ENCODE measurements around the gene DAP3. TPM values are rescaled to one million over a fixed set of nuclear protein-coding genes. Genes with fewer than 3 reads are reported as not detected.

Gene DAP3
- total and polyA plus RNA-seq, 2 of the 8 experiments (the other 6 are each of a cell fraction or from before 2014, with no cell fraction given): 66.3 to 87.1 TPM

- DNase-seq (ENCODE audit: low read depth in 1 of 2, low spot score in 2 of 2) (no peak), FAIRE-seq (no peak)
- H2AFZ ChIP-seq (ENCODE audit: low read length): no peak overlapping the region
- H4K20me1 ChIP-seq (replicated peaks in 1 of 2; ENCODE audit: control insufficient read depth in 1 of 2, insufficient read depth in 2 of 2, low read length in 2 of 2): no peaks in the 10 kb centered on the region
- H3K79me2 ChIP-seq (ENCODE audit: control insufficient read depth in 1 of 2, insufficient read depth in 2 of 2, low read length in 2 of 2): peaks cover 8 to 96% of the 10 kb centered on the region in 2 experiments; a peak in 3 of 4 replicates
- peaks cover 3% of the 10 kb centered on the region in 2 experiments for H3K9me3 ChIP-seq (ENCODE audit: insufficient read depth in 2 of 2, low read depth in 1 of 2, low read length in 1 of 2)
- no peak overlapping the region for H4K91ac ChIP-seq (replicated peaks; ENCODE audit: insufficient read length, low read length)
- no peak overlapping the region for H3K27ac ChIP-seq (ENCODE audit: low read depth, low read length)
- WGBS, 2 experiments (ENCODE audit: extremely low coverage in 1 of 2, insufficient coverage in 1 of 2, insufficient read length in 1 of 2, insufficient replicate concordance in 2 of 2, low coverage in 1 of 2, low lambda C conversion rate in 2 of 2, missing lambda C conversion rate in 1 of 2): 96% methylated on average over 4 of the region's 4 CpGs; no CpG with 5 or more reads in 1 of the 2 experiments
- peaks cover 8% of the 10 kb centered on the region for H3K79me1 ChIP-seq (ENCODE audit: low read depth, low read length)
- CTCF ChIA-PET (ENCODE audit: partially characterized antibody): no interaction called here
- no peaks in the 10 kb centered on the region for H3K27me3 ChIP-seq (replicated peaks in 1 of 4; ENCODE audit: control insufficient read depth in 3 of 4, extremely low read depth in 1 of 4, insufficient read depth in 3 of 4, low read length in 3 of 4)
- no peak overlapping the region for H3K56ac ChIP-seq (replicated peaks; ENCODE audit: insufficient read length, low read depth, low read length)
- no peaks in the 10 kb centered on the region for H3K23me2 ChIP-seq (ENCODE audit: low read depth, low read length)
- no peak overlapping the region for H2AK5ac ChIP-seq (ENCODE audit: low read depth, low read length)
- no peak overlapping the region for H3K18ac ChIP-seq (ENCODE audit: extremely low read depth, low read length)
- no peak overlapping the region; the same call in 1 of the 2 replicates for H2BK12ac ChIP-seq (ENCODE audit: low read depth, low read length)
- peaks cover 0 to 32% (median 8%) of the 10 kb centered on the region in 4 experiments; a peak in 3 of 8 replicates for H3K36me3 ChIP-seq (ENCODE audit: control insufficient read depth in 2 of 4, insufficient read depth in 4 of 4, low read length in 3 of 4)
- H2BK5ac ChIP-seq (ENCODE audit: low read depth, low read length): no peak overlapping the region
- H3K4me1 ChIP-seq (replicated peaks in 1 of 4; ENCODE audit: control insufficient read depth in 3 of 4, insufficient read depth in 4 of 4, low read length in 3 of 4): peaks cover 0 to 3% (median under 1%) of the 10 kb centered on the region in 4 experiments; a peak in 2 of 7 replicates
- no peak overlapping the region for H2BK15ac ChIP-seq (ENCODE audit: low read length)
- H3K9ac ChIP-seq (replicated peaks in 1 of 4; ENCODE audit: extremely low read depth in 1 of 4, low read depth in 3 of 4, low read length in 3 of 4): no peak overlapping the region
- no peak overlapping the region for H3K4me2 ChIP-seq (ENCODE audit: insufficient read depth in 1 of 2, low read depth in 2 of 2, low read length in 2 of 2)
- H3K14ac ChIP-seq (ENCODE audit: insufficient read length): no peak overlapping the region
- H4K5ac ChIP-seq (ENCODE audit: insufficient read length, low read depth, low read length): no peak overlapping the region
- no peak overlapping the region for H3K23ac ChIP-seq (ENCODE audit: insufficient read length)
- POLR2A ChIA-PET (ENCODE audit: partially characterized antibody): interaction anchor here (1.2 kb wide), 1 partner anchor 10 kb away, joined by 3 read pairs; no protein-coding TSS in a partner anchor
- H3K4ac ChIP-seq (replicated peaks; ENCODE audit: insufficient read length, low read depth, low read length): no peak overlapping the region
- H4K8ac ChIP-seq (ENCODE audit: extremely low read depth, insufficient read depth, low read length): no peak overlapping the region
- H3K4me3 ChIP-seq (ENCODE audit: extremely low read depth in 1 of 4, insufficient read depth in 2 of 4, low read depth in 3 of 4, low read length in 4 of 4): no peak overlapping the region
- no peak overlapping the region for H2BK120ac ChIP-seq (replicated peaks; ENCODE audit: low read depth, low read length)
- H2BK20ac ChIP-seq (ENCODE audit: low read length): no peak overlapping the region
- TF ChIP-seq RBBP5 (IDR thresholded peaks at IDR 0.05; ENCODE audit: borderline replicate concordance, low read depth, low read length): no peak
- TF ChIP-seq EP300 (IDR thresholded peaks at IDR 0.05; ENCODE audit: borderline replicate concordance in 1 of 2, low read depth in 2 of 2, low read length in 2 of 2): no peak
- TF ChIP-seq CBX5 (IDR thresholded peaks at IDR 0.05; ENCODE audit: low read depth, low read length): no peak
- no peak for TF ChIP-seq KDM5A (IDR thresholded peaks at IDR 0.05; ENCODE audit: low read length)
- TF ChIP-seq NANOG (IDR thresholded peaks at IDR 0.05; ENCODE audit: insufficient read depth, low read depth, low read length, poor library complexity, severe bottlenecking): no peak
- TF ChIP-seq SIX5 (IDR thresholded peaks at IDR 0.05; ENCODE audit: low read depth, low read length): no peak
- TF ChIP-seq BRCA1 (IDR thresholded peaks at IDR 0.05; ENCODE audit: low read depth, low read length): no peak
- no peak for TF ChIP-seq SUZ12 (IDR thresholded peaks at IDR 0.05; ENCODE audit: low read length)
- no peak for TF ChIP-seq RXRA (IDR thresholded peaks at IDR 0.05; ENCODE audit: insufficient read depth, low read depth, low read length)
- TF ChIP-seq SRF (IDR thresholded peaks at IDR 0.05; ENCODE audit: low read depth, low read length): no peak
- TF ChIP-seq CREB1 (IDR thresholded peaks at IDR 0.05): no peak
- TF ChIP-seq, protein P1, sequence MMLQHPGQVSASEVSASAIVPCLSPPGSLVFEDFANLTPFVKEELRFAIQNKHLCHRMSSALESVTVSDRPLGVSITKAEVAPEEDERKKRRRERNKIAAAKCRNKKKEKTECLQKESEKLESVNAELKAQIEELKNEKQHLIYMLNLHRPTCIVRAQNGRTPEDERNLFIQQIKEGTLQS (IDR thresholded peaks at IDR 0.05; ENCODE audit: insufficient read depth, low read depth, low read length): no peak
- no peak for TF ChIP-seq SP4 (IDR thresholded peaks at IDR 0.05; ENCODE audit: low read length)
- no peak for TF ChIP-seq RAD21 (IDR thresholded peaks at IDR 0.05 in 1 of 2, conservative IDR thresholded peaks at IDR 0.05 in 1 of 2; ENCODE audit: low read depth in 2 of 2, low read length in 2 of 2)
These were observed 6.2 kb downstream of the DAP3 start for GRCh38 chr1:155695072-155695471.
